ENCODE results near the gene CAPRIN1.

The CAPRIN1 gene

DNA sequence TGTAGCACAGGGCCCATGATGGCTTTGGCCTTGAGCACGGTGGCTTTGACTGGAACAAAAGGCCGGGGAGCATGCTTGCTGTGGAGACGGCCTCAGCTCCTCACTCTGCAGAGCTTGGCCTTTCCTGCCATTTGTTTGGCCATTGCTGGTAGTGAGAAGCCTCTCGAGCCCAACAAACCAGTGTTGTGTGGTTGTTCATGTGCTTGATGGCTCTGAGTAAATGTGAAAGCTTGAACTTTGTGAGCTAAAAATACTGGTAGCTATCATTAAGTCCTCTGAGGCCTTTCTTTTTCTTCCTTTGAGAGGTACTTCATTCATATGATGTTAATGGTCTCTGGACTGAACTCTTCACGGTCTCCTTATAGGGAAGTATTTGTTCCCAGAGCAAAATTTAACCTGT lies 93.5 kb downstream of the CAPRIN1 start:
- no peak for DNase-seq (ENCODE audit: low read depth, low spot score)

DNA sequence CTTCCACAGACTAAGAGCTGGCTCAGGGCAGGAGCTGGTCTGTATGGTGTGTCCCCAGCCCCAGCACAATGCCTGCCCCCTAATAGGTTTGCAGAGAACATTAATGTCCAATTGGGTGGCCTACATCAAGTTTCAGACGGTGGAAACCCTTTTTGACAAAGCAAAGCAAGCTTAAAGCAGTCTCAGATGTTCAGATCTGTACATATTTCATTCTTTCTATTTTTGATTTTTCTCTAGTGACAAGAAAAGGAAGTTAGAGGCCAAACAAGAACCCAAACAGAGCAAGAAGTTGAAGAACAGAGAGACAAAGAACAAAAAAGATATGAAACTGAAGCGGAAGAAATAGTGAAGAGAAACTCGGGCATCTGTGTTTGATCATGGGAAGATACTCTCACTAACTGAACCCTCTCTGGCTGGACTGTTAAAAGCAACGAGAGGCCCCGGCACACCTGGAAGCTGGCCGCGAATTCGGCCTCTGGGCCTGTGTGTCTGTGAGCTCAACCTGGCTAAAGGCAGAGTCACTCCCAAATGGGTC lies 94.4 kb downstream of the CAPRIN1 start:
- DNase-seq (ENCODE audit: low read depth, low spot score) = no peak

DNA sequence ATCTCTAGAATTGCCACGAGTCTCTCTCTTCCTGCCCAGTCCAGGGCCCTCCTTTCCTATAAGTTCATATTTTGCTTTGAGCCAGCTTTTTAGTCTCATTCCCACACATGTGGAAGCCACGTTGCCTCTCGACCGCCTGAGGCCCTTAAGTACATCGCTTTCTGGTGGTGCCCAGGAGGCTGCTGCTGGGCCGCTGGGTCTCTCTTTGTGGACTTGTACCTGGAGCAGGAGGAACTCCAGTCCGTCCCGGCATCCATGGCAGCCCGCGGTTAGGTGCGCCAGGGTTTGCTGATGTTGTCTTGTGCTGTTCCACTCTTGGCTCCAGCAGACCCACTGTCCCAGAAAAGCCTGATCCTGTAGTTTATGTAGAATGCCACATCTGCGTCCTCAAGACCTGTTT lies 94.9 kb downstream of the CAPRIN1 start:
- no peak for DNase-seq (ENCODE audit: low read depth, low spot score)

DNA sequence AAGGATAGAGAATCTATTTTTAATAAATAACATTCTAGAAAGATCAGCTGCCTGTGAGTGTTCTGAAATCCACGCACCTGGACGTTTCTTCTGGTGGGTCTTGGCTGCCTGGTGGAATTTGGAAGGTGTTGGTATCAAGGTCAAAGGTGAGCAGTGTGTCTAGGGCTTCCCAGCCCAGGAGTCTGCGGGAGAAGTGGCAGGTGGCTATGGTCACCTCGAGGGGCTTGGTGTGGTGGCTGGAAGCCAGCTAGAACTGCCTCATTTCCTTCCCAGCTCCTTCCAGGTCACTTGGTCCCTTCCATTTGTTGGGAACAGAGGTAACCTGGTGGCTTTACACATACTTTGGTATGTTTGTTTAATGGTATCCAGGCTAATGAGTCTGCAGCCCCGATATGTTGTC lies 95.3 kb downstream of the CAPRIN1 start:
- DNase-seq (ENCODE audit: low read depth, low spot score) = no peak

DNA sequence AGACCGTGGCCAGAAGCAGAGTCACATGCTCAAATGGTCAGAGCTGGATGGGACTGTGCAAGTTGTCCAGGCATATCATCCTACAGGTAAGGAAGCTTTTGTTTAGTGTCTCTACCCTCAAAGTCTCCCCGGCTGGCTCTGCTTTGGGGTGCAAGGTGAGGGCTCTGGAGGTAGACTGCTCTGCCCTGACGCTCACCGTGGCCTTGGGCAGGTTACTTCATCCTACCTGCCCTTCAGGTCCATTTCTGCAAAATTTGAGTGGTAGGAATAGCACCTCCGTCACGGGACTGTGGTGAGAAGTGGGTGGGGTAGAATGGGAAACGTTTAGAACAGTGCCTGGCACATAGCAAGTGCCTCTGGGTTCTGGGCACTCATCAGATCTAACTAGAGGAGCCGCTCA lies 96.0 kb downstream of the CAPRIN1 start:
- no peak for DNase-seq (ENCODE audit: low read depth, low spot score)

DNA sequence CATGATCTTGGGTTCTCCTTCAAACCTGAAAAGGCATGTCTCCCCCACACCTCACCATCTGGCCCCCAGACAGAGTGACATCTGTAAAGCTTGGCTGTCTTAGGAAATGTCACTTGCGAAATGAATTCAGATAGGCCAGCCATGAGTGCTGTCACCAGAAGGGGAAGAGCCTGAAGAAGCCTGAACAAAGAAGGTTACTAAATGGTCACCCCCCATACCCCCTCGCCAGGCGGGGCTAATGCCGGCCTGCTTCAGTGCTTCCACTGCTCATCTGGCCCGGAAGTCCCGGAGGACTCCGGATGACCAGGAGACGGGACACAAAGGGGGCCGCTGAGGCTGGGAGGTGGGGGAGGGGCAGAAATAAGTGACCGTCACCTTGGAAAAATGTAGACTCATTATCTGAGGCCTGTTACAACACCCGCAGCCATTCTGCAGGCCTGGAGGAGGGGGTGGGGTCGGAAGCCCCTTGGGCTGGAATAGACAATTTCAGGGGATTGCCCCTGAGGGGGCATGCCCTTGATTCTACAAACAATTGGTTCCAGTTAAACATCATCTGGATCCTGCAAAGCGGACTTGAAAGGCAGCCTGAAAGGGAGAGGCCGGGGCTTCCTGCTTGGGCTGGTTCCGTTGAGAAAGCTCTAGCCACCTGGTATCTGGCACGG lies 97.1 kb downstream of the CAPRIN1 start:
- no peak for DNase-seq (ENCODE audit: low read depth, low spot score)

DNA sequence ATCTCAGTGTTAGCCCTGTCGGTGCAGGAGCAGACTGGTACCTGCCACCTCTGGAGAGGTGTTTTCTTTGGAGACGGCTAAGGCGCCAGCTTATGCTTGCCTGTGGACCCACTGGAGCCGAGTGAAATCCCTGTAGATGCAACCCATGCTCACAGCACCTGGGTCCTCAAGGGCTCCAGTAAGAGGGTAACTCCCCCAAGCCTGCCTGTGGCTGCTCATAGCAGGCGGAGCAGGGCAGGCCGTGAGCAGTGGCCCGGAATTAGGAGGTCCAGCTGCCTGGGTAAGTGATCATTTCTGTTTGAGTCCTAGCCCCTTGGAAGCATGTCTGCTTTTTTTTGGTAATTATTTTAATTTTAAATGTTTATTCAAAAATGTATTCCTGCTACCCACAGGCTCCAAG lies 97.7 kb downstream of the CAPRIN1 start:
- DNase-seq (ENCODE audit: low read depth, low spot score) = no peak

DNA sequence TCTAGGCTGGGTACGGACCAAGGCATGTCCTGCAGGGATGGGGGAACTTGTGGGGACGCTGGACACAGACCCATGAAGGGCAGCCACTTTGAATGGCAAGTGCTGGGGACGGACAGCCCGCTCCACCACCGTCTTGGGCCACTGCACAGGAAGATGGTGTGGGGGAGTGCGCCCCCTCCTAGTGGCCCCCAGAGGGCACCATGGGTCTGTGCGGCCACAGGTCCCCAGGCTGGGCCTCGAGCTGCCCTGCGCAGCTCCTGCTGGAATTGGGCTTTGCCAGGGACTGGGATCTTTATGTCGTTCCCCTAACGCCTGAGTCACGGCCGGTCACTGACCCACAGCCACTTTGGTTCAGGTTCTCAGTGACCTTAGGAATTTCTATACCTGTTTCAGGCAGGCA lies 98.3 kb downstream of the CAPRIN1 start:
- DNase-seq (ENCODE audit: low read depth, low spot score) = no peak

DNA sequence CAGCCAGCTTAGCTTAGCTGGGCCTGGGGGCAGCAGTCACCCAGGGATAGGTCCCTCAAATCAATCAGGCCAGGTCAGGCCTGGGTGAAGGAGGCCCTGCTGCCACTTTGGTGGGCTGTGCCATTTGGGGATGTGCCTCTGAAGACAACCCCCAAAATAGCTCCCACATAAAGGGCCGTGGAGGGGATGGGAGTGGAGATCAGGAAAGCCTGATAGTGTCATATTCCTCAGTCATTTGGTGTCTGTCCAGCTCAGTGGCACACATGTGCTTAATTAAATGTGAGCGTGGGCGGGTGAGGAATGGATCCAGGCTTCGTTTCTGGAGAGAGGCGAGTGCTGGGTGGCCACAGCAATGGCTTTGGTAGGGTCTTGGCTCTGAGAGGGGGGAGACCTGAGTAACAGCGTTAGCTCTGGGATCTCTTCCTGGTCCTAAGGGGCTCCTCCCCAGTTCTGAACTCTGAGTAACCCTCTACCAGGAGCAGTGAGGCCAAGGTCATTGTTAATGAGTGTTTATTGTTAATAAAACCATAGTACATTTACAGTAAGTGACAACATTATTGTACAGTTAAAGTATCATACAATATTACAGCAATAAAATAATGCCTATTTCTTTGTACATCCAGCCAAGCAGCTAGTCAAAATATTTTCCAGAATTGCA lies 99.1 kb downstream of the CAPRIN1 start:
- DNase-seq (ENCODE audit: low read depth, low spot score) = no peak
